ENCODE data around the gene CEP295NL.

The CEP295NL gene

DNA sequence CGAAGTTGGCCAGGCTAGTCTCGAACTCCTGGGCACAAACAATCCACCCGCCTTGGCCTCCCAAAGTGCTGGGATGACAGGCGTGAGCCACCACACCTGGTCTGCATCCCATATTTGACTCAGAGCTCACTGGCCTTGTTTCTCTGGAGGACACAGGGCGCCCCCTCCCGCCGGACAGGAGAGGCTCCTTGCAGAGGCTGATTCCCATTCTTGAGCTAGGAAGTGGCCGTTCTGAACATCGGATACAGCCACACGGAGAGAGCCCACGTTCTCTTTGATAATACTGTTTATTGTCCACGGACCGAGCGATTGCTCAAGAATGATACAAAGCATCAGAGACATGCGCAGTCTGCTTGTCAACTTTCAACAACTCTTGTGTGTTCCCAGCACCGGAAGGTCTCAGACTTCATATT, 50.3 kb downstream of the CEP295NL start:
- H3K4me1 ChIP-seq, result peaks cover 6% of the 10 kb centered on the region
- H3K27me3 ChIP-seq, result no peaks in the 10 kb centered on the region
- no peak for DNase-seq
- H3K9me3 ChIP-seq, result no peaks in the 10 kb centered on the region
- H3K36me3 ChIP-seq, result peaks cover 5% of the 10 kb centered on the region
- TF ChIP-seq, protein P1, sequence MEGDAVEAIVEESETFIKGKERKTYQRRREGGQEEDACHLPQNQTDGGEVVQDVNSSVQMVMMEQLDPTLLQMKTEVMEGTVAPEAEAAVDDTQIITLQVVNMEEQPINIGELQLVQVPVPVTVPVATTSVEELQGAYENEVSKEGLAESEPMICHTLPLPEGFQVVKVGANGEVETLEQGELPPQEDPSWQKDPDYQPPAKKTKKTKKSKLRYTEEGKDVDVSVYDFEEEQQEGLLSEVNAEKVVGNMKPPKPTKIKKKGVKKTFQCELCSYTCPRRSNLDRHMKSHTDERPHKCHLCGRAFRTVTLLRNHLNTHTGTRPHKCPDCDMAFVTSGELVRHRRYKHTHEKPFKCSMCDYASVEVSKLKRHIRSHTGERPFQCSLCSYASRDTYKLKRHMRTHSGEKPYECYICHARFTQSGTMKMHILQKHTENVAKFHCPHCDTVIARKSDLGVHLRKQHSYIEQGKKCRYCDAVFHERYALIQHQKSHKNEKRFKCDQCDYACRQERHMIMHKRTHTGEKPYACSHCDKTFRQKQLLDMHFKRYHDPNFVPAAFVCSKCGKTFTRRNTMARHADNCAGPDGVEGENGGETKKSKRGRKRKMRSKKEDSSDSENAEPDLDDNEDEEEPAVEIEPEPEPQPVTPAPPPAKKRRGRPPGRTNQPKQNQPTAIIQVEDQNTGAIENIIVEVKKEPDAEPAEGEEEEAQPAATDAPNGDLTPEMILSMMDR (IDR thresholded peaks at IDR 0.05; ENCODE audit: low read depth, low read length), result no peak
- no peak overlapping the region for H3K4me3 ChIP-seq (ENCODE audit: low read depth, low read length)

DNA sequence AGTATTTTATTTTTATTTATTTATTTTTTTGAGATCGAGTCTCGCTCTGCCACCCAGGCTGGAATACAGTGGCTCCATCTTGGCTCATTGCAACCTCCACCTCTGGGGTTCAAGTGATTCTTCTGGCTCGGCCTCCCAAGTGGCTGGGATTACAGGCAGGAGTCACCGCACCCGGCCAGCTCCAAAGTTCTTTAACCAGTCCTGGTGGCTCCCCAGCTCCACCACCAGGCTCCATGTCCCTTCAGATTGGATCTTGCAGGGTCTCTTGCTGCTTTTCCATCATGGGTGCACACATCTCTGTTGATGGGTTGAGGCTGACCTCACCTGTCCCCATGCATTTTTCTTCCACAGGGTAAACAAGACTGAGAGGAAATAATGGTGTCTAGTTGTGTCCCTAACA, 54.0 kb downstream of the CEP295NL start:
- Histone ChIP-seq H3K4me1 (no peaks in the 10 kb centered on the region), H3K27me3 (no peaks in the 10 kb centered on the region), H3K4me3 (ENCODE audit: low read depth, low read length) (no peak overlapping the region), H3K9me3 (no peaks in the 10 kb centered on the region), H3K36me3 (no peaks in the 10 kb centered on the region)
- no peak for DNase-seq
- TF ChIP-seq, protein P1 (IDR thresholded peaks at IDR 0.05; ENCODE audit: low read depth, low read length), result no peak

DNA sequence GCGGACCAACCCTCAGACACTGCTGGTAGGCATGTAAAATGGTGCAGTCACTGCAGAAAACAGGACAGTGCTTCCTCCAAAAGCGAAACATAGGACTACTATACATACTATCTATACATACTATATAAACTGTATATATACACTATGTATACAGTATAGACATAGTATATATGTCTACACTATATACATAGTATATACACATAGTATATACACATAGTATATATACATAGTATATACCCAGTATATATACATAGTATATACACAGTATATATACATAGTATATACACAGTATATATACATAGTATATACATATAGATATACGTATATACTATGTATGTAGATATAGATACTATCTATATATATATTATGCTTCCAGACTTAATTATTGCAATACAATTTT, 55.9 kb downstream of the CEP295NL start:
- H3K36me3 ChIP-seq, result no peaks in the 10 kb centered on the region
- H3K27me3 ChIP-seq, result no peaks in the 10 kb centered on the region
- no peak for DNase-seq
- H3K9me3 ChIP-seq, result no peaks in the 10 kb centered on the region
- H3K4me1 ChIP-seq, result no peaks in the 10 kb centered on the region
- no peak overlapping the region for H3K4me3 ChIP-seq (ENCODE audit: low read depth, low read length)
- TF ChIP-seq, protein P1 (IDR thresholded peaks at IDR 0.05; ENCODE audit: low read depth, low read length), result no peak

DNA sequence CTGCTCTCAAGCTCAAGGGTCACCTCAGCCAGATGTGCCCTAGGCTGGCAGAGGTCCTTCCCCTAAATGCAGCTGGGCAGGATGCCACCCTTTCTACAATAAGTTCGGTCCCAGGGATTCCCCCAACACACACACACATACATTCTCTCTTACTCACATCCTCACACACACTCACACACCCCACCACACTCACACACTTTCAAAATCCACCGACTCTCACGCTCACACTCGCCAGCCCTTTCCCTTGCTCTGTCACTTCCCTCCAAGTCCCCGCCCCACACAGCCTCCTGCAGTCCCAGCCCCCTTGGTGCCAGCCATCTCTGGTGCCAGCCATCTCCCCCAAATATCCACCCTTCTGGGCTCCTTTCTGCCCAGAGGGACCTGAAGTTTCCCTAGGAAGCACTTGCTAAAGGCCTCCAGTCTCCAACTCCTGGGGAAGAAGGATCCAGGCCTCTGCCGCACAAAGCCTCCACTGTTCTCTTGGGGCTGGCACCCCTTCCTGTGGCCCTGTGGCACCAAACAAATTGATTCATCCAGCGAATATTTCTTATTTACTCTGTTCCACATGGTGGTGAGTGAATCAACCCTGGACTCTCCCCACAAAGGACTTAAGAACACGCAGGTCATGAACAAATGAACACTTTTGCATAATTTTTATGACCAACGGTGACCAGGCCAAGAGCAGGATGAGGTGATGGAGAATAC, 58.5 kb downstream of the CEP295NL start:
- Histone ChIP-seq H3K4me1 (no peaks in the 10 kb centered on the region), H3K36me3 (no peaks in the 10 kb centered on the region; the same call in 1 of the 2 replicates), H3K4me3 (ENCODE audit: low read depth, low read length) (no peak overlapping the region), H3K9me3 (no peaks in the 10 kb centered on the region), H3K27me3 (no peaks in the 10 kb centered on the region)
- no peak for DNase-seq
- TF ChIP-seq, protein P1 (IDR thresholded peaks at IDR 0.05; ENCODE audit: low read depth, low read length), result no peak

DNA sequence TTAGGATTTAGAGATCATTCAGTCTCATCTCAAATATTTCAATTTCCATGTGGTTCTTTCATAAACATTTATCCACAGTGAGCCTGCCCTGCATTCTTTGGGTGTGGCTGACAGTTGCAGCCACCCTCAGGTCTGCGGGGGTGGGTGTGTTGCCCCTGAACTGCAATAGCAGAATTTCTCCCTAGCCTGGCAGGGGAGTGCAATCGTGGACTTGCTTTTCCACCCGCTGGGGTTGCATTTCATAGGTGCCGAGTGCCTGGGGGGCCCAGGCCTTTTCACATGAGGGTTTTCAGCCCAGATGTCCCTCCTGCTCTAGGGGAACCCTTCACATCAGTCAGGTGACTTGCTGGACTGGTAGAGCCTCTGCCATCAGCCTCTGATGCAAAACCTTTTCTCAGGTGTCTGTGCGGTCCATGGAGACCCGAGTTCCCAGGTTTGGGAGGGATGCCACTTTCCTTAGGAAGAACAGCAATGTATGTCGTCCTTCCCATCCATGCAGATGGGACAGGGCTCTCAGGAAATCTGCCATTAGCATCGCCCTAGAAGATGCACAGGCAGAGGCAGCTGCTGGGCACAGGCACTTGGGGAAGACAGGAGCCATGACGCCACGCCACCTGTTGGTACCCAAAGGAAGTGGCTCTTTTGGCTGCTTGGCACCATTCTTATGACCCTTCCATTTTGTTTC, 60.0 kb downstream of the CEP295NL start:
- TF ChIP-seq, protein P1 (IDR thresholded peaks at IDR 0.05; ENCODE audit: low read depth, low read length), result peak; percentile 78
- no peaks in the 10 kb centered on the region for H3K9me3 ChIP-seq
- H3K27me3 ChIP-seq, result no peaks in the 10 kb centered on the region
- H3K4me3 ChIP-seq (ENCODE audit: low read depth, low read length), result no peak overlapping the region
- H3K36me3 ChIP-seq, result no peaks in the 10 kb centered on the region; the same call in none of the 2 replicates
- H3K4me1 ChIP-seq, result no peaks in the 10 kb centered on the region
- peak; percentile 70 for DNase-seq

All from BE2C (cell line).